ENCODE data around the gene LDLRAD4.

Gene LDLRAD4

DNA sequence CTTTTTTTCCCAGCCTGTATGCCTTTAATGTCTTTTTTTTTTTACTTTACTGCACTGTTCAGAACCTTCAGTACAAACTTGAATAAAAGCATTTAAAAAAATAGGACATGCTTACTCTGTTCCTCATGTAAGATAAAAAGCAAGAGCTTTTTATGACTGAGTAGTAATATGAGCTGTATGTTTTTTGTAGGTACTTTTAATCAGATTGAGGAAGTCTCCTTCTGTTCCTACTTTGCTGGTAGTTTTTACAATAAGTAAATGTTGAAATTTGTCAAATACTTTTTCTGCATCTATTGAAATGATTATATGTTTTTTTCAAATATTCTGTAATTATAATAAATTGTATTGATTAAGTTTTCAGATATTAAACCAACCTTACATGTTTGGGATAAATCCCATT lies 318.0 kb downstream of the LDLRAD4 start:
- no peak for DNase-seq (ENCODE audit: low read depth)

DNA sequence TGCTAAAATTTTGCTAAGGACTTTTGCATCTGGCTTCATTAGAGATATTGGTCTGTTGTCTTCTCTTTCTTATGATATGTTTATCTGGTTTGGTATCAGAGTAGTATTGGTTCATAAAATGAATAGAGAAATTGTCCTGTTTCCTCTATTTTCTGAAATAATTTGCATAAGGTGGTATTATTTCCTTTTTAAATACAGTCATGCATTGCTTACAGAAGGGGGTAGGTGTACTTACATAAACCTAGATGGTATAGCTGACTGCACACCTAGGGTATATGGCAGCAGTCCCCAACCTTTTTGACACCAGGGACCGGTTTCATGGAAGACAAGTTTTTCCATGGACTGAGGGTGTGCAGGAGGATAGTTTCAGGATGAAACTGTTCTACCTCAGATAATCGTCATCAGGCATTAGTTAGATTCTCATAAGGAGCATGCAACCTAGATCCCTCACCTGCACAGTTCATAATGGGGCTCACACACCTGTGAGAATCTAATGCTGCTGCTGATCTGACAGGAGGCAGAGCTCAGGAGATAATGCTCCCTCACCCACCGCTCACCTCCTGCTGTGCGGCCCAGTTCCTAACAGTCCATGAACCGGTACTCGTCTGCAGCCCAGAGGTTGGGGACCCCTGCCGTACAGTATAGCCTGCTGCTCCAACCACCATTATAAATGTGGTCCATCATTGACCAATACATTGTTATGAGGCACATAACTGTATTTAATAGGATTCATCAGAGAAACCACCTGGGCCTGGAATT lies 318.6 kb downstream of the LDLRAD4 start:
- DNase-seq (ENCODE audit: low read depth): no peak

DNA sequence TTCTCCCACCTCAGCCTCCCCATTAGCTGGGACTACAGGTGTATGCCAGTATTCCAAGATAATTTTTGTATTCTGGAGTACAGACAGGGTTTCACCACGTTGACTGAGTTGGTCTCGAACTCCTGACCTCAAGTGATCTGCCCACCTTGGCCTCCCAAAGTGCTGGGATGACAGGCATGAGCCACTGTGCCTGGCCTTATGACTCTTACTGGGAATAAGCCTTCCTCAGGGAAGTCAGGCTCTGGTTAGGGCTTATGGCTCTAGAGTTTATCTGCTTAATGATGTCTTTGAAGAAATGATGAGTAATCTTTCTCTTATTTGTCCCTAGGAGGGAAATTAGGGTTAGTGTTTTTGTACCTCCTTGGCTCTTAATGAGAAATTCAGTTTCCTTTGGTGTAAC lies 320.1 kb downstream of the LDLRAD4 start:
- no peak for DNase-seq (ENCODE audit: low read depth)

DNA sequence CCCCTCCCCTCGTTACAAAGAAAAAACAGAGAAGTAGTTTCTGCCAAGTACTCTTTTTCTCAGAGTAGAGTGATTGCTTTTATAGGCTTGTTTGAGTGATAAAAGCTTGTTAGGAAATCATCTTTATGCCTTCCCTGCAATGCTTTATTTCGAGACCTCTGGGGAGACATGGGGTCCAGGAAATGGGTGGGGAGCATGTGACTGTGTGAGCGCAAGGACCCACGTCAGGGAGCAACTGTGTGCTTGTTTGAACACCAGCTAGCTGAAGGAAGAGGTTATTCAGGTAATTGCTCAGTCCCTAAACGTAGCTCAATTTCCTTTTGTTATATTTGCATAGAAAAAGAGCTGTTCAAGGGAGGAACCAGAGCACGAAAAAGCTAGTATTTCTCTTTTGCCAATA lies 320.5 kb downstream of the LDLRAD4 start:
- DNase-seq (ENCODE audit: low read depth): no peak

DNA sequence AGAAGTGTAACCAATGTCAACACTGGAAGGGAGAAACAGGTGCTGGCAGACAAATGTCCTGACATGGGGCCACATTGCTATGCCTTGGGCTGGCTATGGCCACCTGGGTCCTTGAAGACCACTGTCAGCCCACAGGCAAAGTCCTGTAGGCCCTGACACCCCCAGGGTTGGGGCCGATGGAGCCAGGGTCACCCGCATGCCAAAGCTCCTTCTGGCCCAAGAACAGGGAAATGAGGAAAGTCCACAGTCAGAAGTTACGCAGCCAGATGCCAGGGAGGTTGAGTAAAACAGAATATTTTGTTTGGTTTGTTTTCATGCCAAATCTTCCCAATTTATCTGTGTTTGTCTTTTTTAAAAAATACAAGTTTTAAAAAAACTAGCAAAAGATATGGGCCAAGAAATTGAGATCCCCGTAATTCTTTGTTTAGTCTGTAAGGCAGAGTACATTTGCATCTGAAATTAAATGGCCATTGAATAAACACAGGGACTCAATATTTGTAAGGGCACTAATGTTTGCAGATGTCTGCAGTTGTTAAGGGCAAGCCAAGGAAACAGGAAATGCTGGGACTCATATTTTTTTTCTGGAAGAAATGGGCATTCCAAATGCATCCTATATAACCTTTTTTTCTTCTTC lies 321.4 kb downstream of the LDLRAD4 start:
- DNase-seq (ENCODE audit: low read depth): no peak

DNA sequence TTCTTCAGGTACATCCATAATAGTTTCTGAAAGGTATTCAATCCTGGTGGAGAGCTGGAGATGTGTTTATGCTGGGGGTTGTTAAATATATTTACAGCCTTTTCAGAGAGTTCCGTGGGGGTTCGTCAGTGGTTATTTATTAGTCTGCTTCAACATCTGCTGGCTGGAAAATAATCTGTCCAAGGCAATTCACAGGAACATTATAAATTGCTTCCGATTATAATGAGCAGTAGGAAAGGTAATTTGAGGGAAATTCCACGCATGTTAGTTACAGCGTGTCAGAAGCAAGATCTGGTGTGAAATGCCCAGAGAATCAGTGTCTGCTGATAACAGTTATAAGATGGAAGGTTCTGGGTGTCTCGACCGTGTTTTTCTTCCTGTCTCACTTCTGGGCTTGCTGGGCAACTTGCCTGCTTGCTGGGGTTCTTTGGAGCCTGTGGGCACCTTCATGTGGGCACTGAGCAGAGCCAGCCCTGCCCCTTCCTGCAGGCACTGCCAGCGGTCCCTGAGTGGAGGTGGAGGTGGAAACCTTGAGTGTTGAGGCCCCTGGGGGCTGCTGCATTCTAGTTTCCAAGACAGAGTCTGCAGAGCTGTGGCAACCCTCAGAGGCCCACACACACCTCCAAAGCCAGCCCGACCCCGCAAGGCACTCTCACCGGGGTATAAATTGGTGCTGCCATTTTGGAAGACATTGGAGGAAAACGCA lies 322.1 kb downstream of the LDLRAD4 start:
- DNase-seq (ENCODE audit: low read depth): no peak

DNA sequence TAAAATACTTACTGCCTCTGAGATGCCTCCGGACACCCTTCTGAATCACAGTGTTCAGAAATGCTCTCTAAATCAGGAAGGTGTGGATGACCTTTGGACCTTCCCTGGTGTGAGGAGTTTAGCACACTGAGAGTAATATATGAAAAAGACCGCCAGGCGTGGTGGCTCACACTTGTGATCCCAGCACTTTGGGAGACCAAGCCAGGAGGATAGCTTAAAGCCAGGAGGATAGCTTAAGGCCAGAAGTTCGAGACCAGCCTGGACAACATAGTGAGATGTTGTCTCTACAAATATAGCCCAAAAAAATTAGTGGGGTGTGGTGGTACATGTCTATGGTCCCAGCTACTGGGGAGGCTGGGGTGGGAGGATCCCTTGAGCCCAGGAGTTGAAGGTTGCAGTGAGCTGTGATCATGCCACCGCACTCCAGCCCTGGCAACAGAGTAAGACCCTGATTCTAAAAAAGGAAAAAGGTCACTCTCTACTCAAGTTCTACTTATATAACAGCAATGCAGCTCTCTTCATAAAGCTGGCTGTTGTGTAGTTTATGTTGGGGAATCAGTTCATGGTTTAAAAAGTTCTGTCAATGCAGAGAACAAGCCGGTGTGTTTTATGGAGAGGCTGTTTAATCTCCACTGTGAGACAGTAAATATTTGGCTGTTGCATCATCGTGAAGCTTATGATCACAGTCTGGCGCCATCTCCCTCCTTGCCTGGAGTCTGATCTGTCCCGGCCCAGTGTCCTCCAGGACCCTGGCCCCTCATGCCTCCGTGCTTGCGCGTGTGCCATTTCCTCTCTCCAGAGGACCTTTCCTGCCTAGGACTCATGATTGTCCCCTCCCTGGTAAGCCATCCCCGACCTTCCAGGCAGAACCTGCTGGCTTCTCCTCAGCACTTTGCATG lies 323.3 kb downstream of the LDLRAD4 start:
- DNase-seq (ENCODE audit: low read depth): no peak

DNA sequence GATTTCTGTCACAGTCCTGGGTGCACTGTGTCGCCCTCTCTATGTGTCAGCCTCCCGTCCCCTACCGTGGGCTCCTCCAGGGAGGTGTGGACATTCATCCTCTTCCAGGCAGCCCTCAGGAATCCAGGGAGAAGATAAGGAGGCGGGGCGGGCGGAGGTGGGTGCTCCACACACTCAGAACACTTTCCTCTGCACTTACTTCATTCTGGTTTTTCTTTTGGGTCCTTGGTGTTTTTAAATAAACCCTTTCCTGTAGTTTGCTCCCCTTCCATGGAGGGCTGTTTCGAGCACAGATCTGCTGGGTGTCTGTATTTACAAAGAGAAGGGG lies 323.9 kb downstream of the LDLRAD4 start:
- DNase-seq (ENCODE audit: low read depth): no peak

DNA sequence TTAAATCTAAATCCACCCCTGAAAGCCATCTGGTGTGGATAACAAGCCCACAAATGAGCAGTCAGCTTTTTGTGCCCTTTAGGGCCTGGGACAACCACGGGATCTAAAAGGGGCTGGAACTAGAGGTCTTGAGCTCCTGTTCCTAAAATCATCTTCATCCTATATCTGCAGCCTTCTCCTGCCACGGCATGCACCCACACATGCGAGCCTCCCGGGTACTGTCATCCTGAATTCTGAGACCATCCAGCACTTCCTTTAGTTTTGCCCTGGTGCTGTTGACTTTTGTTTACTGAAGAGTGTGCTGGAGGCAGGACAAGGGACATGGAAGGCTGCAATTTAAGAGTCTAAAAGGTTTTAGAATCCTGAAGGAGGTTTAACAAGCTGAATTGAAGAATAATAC lies 324.6 kb downstream of the LDLRAD4 start:
- no peak for DNase-seq (ENCODE audit: low read depth)

DNA sequence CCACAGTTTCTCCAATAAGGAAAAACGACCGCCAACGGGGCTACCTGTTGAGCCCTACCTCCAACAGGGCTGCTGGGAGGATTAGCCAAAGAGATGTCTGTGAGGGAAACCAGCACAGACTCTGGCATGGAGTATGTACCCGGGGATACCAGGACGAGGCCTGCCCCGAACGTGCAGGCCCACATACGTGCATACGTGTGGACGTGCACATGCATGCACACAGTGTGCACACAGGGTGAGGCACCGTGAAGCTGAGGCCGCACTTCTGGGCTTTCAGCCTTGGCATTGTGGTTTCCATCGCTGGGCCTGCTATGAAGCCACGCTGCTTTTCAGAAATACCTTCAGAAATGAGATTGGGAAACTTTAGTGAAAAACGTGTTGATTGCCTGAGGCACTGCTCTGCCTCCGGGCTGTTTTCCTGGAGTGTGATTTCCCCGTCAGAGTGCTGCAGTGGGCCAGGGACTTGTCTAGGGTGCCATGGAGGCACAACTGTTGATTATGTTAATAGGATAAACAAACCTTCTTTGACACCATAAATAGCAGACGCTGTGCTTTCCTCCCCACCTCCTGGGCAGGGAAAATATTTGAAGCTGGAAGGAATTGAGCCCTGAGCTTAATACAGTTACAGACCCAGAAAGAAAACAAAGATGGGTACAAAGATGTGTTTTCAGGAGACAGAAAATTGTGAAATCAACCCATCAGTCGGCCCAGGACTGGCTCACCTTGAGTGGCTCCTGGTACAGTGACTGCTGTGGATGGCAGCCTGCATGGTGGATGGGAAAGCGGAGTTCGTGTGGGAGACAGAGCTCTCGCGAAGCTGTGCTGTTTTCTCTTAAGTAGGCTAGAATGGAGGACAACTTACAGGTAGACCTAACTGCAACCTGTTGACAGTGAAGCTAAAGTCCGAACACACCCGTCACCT lies 325.5 kb downstream of the LDLRAD4 start:
- no peak for DNase-seq (ENCODE audit: low read depth)

DNA sequence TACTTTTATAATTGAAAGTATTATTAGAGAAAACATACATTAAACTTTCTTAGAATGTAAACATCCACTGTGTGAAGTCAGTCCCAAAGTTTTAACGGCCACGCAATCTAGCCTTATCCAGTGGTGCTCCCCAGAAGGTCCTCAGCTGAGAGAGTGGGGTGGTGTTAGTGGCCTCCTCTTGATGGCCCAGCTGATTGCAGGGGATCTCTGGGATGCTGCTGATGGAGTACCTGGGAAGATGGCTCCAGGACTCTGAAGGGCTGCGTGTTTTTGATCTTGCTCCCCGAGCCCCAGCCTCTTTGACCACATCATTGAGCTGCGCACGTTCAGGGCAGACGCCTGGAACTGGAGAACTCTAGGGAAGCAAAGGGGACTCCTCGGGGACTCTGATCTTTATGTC lies 326.4 kb downstream of the LDLRAD4 start:
- DNase-seq (ENCODE audit: low read depth): no peak

DNA sequence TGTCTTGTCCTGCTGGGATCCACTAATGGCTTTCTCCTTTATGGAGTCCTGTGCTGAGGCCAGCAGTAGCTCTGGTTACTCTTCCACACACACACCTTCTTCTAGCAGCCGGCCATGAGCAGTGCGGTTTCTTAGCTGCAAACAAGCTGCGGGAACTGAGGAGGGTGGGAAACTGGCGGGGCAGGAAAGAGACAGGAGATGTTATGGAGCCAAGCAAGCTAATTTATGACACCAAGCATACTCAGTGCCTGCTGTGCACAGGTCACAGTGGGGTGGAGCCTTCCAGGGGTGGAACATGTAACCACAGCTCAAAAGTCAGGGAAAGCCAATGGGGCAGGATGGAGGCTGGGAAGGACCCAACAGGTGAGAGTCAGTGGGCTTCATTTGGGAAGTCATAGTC lies 327.0 kb downstream of the LDLRAD4 start:
- no peak for DNase-seq (ENCODE audit: low read depth)

DNA sequence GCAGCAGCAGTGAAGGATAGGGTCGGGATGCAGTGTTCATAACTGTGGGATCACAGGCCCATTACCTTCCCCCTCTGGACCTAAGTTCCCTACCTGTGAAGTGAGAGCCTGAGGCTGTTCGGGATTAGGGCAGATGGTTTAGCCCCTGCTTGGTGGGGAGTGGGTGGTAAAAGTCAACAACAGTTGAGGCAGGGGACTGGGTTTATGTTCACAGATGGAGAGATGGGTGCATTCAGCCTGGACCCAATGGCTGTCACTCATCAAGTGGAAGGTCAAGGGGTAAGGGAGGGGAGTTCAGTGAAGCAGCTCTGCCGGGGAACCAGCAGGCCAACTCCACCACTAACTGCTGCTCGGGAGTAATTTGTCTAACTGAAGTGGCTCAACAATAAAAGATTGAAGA lies 327.4 kb downstream of the LDLRAD4 start:
- DNase-seq (ENCODE audit: low read depth): no peak

DNA sequence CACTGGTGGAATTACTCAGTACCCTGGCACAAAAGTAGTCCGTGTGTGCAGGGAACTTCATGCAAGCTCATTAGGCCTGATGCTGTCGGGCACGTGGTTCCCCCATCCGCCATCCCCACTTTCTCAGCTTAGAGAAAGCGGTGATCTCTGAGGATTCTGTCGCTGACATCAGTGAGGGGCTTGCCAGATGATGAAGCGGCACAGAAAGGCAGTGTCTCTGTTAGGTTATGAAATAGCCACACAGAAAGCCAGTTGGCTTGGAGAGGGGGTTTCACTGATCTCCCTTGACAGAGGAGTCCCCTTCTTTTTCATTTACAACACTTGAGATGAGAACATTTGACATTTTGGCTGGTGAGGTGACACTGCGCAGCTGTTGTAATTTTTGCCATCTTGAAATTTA lies 328.1 kb downstream of the LDLRAD4 start:
- no peak for DNase-seq (ENCODE audit: low read depth)

DNA sequence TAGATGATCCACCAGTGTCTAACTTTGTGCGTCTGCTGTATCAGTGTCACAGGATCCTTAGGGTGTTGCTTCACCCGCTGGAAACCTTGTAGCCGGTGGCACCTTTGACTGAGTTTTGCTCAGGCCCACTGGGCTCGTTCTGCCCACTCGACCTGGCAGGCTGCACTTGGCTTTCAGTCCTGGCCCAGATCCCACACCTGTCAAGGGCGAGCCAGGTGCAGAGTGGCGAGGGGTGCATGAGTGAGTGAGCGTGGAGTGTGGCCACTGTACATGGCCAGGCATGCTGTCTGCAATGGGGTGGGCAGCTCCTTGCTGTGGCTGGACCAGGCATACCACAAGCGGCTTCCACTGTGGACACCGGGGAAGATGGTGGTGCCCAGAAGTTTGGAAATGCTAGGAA lies 328.8 kb downstream of the LDLRAD4 start:
- DNase-seq (ENCODE audit: low read depth): no peak

DNA sequence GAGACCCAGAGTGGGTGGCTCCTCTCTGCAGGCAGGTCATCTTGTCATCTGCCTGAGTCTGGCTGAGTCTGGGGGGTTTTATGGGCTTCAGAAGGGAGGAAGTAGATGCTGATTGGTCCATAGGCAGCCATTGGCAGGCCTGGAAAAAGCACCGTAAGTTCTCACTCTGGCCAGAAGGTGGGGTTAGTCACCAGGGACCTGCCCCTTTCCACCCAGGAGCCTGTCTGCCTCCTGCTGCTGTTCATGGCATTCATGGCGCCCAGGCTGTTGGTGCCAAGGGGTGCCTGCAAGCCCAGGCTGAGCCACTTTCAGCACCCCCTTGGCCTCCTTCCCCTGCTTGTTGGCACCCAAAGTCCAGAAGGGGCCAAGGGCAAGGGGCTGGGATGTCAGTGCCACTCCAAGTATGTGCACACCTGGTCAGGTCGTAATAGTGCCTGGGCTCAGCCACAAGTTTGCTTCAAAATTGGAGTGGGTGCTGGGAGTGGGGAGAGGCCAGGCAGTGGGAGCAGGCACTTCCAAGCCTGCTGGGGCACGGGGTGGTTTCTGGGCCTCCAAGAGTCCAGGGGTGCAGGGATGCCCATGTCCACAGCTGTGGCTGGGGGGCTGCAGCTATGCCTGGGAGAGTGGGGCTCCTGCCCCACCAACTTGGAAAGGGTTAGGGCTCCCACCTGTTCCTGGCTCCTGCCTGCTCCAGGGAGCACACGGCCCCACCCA lies 329.7 kb downstream of the LDLRAD4 start:
- no peak for DNase-seq (ENCODE audit: low read depth)

DNA sequence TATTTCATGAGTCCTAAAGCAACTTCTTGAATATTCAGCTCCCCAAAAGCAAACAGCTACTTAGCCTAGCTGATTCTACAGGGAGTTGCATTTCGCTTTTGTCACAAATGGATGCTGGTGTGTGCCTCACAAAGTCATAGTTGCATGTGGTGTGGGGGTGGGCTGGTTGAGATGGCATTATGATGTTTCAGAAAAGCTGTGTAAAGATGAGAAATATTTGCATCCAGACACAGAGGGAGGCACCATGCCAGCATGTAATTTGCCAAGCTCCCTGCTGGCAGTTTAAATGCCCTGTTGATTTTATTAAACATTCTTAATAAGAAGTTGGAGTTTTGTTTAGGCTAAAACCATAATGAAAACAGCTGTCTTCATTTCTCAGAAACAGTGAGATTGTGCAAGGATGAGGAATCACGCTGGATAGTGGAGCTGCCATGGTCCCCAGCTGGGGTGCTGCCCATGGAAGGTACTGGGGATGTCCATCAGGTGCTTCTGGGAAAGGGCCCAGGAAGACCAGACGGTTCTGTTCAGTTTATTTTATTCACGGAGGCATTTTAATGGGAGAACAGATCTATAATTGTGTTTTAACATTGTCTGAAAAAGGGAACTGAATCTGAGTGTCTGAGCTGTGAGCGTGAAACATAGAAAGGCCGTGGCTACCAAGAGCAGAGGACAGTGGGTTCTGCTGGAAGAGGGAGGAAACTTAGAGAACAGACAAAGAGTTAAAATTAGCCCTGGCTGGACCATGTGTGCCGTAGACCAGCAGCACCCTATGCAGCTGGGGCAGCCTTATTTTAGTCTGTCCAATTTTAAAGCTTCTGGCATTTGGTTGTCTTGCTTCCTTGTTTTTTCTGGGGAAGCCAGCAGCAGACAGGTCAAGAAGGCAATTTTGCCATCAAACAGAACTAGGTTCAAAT lies 330.7 kb downstream of the LDLRAD4 start:
- no peak for DNase-seq (ENCODE audit: low read depth)

DNA sequence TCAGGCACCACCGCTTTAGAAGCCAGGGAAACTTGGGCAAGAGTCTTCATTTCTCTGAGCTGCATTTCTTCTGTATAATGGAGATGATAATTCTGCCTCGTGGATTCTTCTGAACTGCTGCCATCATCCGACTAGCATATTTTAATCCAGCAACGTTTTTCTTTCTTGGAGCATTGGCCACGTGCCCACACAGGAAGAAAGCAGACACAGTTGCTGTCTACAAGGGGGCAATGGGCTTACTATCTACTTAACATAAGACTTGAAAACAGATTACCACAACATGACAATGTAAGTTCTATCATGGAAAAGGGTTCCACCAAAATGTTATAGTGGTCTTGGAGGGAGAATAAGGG lies 331.3 kb downstream of the LDLRAD4 start:
- DNase-seq (ENCODE audit: low read depth): no peak

DNA sequence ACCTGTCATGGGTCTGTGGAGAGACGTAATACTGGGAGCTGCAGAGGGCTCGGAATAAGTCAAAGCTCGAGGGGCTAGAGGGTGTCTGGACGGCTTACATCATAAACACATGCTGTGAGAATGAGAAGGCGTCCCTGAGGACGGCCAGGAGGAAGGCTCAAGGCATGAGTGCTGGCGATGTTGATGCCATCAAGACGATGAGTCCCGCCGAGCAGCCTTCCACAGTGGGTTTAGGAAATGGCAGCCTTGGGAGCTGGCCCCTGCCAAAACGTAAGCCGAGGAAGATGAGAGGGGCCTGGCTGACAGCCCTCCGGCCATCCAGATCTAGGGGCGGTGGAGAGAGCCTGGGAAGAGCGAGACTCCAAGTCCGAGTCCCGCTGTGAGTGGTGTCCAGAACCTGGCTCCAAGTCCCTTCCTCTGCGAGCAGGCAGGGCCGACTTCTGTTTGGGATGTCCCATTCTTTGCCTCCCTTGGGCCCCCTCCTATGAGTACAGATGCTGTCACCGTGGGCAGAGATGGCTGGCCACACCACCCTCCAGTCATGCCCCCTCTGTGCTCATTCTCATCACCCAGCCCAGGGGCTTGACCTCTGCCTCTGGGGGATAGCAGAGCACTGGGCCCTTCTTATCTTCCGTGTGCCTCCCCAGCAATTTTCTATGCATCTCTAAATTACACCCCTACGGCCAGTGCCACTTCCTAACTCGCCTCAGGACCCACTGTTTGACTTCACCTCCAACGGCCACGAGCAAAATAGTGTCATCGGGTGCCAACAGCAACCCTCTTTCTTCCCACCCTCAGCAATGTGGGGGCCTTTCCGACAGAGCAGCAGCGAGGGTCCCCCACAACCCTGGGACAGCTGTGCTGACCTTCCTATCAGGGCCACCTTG lies 332.1 kb downstream of the LDLRAD4 start:
- DNase-seq (ENCODE audit: low read depth): no peak
